WI38 (cell line): ENCODE measurements around the gene STARD13.

ENCODE experiments used
- H3K4me3 ChIP-seq: 2 replicates; pipeline ENCODE4 v1.5.1; 2011; ENCODE audit warnings: low read depth, mild to moderate bottlenecking, control low read depth, low read length
- TF ChIP-seq, protein P1 (sequence below): IDR thresholded peaks from 2 replicates; pipeline ENCODE4 v1.5.1; 2012; ENCODE audit warnings: low read depth, mild to moderate bottlenecking, control low read depth, low read length

Gene STARD13

DNA sequence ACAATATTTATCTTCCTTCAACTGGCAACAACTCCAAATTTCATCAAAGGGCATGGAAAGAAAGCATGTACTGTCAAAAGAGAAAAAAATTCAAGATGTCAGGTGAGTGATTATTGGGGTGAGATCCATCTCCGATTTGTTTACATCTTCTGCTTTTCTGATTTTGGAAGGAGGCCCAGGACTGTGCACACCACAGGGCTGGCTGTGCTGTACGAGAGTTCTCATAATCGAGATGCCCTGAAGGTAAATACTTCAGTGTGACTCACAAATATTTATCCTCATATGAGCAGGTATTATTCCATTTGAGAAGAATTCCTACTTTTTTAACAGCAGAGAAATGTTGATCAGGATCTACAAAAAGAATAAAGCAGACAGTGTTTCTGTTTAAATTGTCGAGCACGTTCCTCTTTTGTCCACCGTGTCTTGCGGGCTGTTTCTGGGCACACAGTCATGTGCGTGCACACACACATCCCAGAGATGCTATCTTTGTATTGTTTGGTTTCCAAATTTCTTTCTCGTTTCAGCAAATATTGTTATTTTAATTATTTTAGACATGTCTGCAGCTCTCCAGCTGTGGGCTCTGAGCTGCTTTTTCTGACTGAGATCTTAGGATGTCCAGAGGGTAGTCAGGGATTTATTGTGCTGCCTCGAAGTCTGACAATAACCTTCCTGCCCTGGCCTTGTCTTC is 165.6 kb downstream of the STARD13 start:
- TF ChIP-seq, protein P1, sequence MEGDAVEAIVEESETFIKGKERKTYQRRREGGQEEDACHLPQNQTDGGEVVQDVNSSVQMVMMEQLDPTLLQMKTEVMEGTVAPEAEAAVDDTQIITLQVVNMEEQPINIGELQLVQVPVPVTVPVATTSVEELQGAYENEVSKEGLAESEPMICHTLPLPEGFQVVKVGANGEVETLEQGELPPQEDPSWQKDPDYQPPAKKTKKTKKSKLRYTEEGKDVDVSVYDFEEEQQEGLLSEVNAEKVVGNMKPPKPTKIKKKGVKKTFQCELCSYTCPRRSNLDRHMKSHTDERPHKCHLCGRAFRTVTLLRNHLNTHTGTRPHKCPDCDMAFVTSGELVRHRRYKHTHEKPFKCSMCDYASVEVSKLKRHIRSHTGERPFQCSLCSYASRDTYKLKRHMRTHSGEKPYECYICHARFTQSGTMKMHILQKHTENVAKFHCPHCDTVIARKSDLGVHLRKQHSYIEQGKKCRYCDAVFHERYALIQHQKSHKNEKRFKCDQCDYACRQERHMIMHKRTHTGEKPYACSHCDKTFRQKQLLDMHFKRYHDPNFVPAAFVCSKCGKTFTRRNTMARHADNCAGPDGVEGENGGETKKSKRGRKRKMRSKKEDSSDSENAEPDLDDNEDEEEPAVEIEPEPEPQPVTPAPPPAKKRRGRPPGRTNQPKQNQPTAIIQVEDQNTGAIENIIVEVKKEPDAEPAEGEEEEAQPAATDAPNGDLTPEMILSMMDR, result no peak
- no peak overlapping the region for H3K4me3 ChIP-seq

DNA sequence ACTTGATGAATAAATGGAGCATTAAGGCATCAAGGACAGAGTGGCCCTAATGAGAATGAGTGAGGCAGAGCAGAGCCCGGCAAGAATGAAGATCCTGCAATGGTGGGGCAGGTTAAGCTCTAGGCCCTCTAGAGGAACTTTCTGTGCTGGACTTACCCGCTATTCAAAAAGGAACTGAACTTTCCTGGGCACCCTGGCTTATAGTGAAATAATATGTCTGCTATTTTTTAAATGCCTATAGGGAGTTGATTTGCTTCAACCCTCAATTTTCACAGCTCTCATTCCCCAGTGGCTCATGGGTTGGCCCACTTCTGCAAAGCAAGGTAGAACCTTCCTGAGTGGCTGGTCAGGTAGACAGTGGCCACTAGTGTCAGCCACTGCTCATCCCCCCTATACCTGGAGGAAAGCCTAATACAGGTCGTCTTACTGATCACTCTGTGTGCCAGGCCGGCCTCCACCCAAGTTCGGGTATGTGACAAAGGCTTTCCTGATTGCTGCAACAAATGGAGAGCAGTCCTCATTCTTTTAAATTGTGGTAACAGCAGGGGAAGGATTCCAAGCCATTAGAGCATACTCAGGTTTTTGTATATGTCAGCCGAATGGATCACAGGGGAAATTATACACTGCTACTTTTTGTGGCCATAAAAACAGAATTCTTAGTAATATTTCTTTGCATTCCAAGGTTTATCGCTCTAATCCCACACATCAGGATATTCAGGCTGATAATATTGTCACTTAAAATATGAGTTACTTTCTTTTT is 166.4 kb downstream of the STARD13 start:
- H3K4me3 ChIP-seq, result no peak overlapping the region
- TF ChIP-seq, protein P1, result no peak

DNA sequence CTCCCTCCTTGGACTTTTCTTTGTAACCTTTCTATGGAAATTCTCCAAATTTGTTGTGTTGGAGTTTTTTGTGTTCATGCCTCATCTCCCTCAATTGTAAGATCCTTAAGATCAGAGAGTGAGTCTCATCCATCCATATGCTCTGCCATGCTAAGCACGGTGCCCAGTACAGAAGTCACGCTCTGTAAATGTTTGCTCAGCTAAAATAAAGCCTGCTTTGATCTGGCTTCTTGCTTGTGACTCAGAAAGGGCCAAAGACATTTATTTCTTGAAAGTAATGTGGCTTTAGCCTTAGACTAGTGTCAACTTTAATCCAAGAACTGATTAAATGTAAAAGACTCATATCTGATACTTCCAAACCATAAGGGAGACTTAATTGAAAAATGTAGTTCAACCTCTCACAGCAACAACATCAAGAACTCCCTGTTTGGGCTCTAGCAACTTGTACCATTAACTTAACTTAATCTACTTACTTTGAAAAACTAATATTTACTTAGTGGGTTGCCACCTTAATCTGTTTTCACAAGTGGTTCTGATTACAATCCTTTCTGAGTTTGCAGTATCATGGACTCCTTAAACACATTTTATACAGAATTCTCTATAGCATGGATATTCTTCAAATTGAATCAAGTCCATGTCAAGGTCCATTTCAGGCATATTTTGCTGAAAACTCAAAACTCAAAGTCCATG is 169.1 kb downstream of the STARD13 start:
- TF ChIP-seq, protein P1, result no peak
- H3K4me3 ChIP-seq, result no peak overlapping the region

DNA sequence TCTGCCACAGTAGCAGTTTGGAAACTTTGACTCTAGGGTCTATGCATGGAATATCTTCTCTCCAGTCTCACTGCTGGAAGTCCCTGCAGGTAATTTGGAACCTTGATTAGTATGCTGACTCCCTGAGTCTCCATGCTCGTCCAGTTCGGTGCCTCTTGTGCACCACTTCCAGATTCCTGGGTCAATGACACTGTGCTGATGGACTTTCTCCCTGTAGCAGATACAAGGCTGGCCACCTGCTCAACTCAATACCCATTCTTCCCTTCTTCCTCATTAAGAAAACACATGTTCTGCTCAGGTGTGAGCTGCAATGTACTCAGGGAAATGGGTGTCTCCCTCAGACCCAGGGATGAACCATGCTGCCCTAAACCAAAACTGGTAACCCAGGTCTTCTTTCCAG is 170.3 kb downstream of the STARD13 start:
- TF ChIP-seq, protein P1, result no peak
- no peak overlapping the region for H3K4me3 ChIP-seq

DNA sequence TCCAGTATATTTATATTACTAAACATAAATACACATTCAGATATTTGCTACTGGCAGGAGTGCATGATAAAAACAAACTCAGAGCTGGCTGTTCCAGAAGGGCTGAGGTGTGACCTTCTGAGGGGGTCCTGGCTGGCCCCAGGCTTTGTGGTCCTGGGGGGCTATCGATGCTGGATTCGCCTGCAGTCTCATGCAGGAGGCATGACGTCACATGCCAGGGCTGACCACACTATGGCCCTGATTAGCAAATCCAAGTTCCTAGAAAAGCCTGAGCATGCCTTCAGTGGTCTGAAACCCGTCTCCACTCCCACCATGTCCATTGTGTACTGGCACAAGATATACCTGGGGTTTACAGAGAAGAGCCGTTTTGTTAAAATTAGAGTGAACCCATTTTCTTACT is 171.4 kb downstream of the STARD13 start:
- TF ChIP-seq, protein P1, result no peak

DNA sequence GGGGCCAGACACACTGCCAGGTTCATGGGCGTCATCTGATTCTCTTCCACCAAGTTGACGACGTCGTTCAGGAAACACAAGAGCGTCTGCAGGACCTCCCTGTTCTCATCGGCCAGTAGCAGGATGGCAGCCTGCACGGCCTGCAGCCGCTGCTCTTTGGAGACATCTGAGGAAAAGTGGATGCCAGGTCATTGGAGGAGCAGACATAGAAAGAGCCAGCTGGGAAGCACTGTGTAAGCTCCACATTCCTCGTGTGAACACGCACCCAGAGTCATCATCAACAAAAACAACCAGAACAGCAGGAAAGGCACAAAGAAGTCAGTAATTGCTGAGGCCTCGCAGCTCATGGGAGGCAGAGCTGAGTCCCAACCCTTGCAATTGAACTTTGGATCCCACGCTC is 172.8 kb downstream of the STARD13 start:
- no peak overlapping the region for H3K4me3 ChIP-seq
- TF ChIP-seq, protein P1, result no peak

More for the DNA sequence above, 171.4 kb downstream of the STARD13 start:
- H3K4me3 ChIP-seq, result no peak overlapping the region
